OCI-LY3 (cell line): ENCODE measurements around the gene MYO16.

Experiments
- H2AFZ ChIP-seq: fragments of 200-600, 300-600 bp; shearing (Covaris generic); 2 replicates; pipeline ENCODE4 v1.6.0; 2014; ENCODE audit warnings: antibody characterized with exemption, low read depth, low read length
- H3K27ac ChIP-seq: fragments of 200-600, 300-600 bp; sonication (generic); 2 replicates; pipeline ENCODE4 v1.5.1; 2014; ENCODE audit warnings: mild to moderate bottlenecking, low read length, moderate library complexity, mixed read lengths
- H3K27me3 ChIP-seq: fragments of 200-600, 300-600 bp; sonication (generic); 2 replicates; pipeline ENCODE4 v1.6.1; 2014; ENCODE audit warnings: low read depth, low read length, mixed read lengths
- H3K36me3 ChIP-seq: fragments of 200-600, 300-600 bp; sonication (generic); replicated peaks from 2 replicates; pipeline ENCODE3; 2014; ENCODE audit warnings: low read depth, low read length, mixed read lengths
- H3K4me1 ChIP-seq: fragments of 300-600, 200-600 bp; sonication (generic); 2 replicates; pipeline ENCODE4 v1.6.1; 2014; ENCODE audit warnings: low read length, mixed read lengths
- H3K4me2 ChIP-seq: fragments of 200-600, 300-600 bp; sonication (generic); 2 replicates; pipeline ENCODE4 v1.6.1; 2014; ENCODE audit warnings: low read length, mixed read lengths
- H3K4me3 ChIP-seq: fragments of 300-600, 200-600 bp; sonication (generic); 2 replicates; pipeline ENCODE4 v1.5.1; 2014; ENCODE audit warnings: antibody characterized with exemption, mild to moderate bottlenecking, low read length, moderate library complexity
- H3K79me2 ChIP-seq: fragments of 300-600, 200-600 bp; shearing (Covaris generic); 2 replicates; pipeline ENCODE4 v1.6.1; 2014; ENCODE audit warnings: mild to moderate bottlenecking, low read length, mixed read lengths
- H3K9ac ChIP-seq: fragments of 300-600, 200-600 bp; shearing (Covaris generic); 2 replicates; pipeline ENCODE4 v1.6.0; 2014; ENCODE audit warnings: mild to moderate bottlenecking, low read length, moderate library complexity
- H3K9me3 ChIP-seq: fragments of 200-600, 300-600 bp; shearing (Covaris generic); 2 replicates; pipeline ENCODE4 v1.6.1; 2014; ENCODE audit warnings: low read length, mixed read lengths; ENCODE audit not compliant: insufficient read depth
- H4K20me1 ChIP-seq: fragments of 200-600, 300-600 bp; sonication (generic); 2 replicates; pipeline ENCODE4 v1.6.1; 2016; ENCODE audit warnings: low read length, mixed read lengths; ENCODE audit not compliant: insufficient read depth
- EZH2phosphoT487 ChIP-seq: fragments of 200-600 bp; shearing (Covaris generic); IDR thresholded peaks from 2 replicates; pipeline ENCODE4 v1.6.1; 2018; ENCODE audit warnings: antibody characterized with exemption, mixed run types, low read depth
- TF ChIP-seq, protein P1 (sequence below): fragments of 200-600, 300-600 bp; sonication (generic); IDR thresholded peaks from 2 replicates; pipeline ENCODE4 v1.5.1; 2014; ENCODE audit warnings: antibody characterized with exemption, low read length, low read depth

Gene MYO16

DNA sequence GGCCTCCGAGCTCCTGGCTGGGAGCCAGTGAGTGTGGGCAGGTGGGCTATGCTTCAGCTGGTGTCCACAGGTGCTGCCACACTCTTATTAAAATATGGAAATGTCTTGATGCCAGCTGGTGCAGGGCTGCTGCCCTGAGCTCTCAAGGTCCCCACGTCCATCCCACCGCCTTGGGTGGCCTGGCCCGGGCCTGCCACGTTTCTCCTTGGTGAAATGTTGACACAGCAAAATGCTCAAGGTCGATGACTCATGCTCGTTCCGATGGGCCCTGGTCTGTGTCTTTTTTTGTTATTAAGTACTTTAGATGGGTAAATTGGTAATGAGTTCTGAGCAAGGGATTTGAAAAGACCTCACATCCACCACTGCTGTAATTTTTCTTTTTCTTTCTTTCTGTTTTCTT lies 524.7 kb downstream of the MYO16 start:
- Histone ChIP-seq H3K4me3 (no peak overlapping the region), H3K79me2 (no peaks in the 10 kb centered on the region), H3K4me1 (peaks cover 18% of the 10 kb centered on the region), H4K20me1 (no peaks in the 10 kb centered on the region), H3K27ac (no peak overlapping the region), H3K9me3 (no peaks in the 10 kb centered on the region), H3K9ac (no peak overlapping the region), H3K36me3 (no peaks in the 10 kb centered on the region), H3K4me2 (no peak overlapping the region), H3K27me3 (peaks cover 55% of the 10 kb centered on the region), H2AFZ (no peak overlapping the region)
- TF ChIP-seq, protein P1, sequence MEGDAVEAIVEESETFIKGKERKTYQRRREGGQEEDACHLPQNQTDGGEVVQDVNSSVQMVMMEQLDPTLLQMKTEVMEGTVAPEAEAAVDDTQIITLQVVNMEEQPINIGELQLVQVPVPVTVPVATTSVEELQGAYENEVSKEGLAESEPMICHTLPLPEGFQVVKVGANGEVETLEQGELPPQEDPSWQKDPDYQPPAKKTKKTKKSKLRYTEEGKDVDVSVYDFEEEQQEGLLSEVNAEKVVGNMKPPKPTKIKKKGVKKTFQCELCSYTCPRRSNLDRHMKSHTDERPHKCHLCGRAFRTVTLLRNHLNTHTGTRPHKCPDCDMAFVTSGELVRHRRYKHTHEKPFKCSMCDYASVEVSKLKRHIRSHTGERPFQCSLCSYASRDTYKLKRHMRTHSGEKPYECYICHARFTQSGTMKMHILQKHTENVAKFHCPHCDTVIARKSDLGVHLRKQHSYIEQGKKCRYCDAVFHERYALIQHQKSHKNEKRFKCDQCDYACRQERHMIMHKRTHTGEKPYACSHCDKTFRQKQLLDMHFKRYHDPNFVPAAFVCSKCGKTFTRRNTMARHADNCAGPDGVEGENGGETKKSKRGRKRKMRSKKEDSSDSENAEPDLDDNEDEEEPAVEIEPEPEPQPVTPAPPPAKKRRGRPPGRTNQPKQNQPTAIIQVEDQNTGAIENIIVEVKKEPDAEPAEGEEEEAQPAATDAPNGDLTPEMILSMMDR, result no peak
- no peak for TF ChIP-seq EZH2phosphoT487

DNA sequence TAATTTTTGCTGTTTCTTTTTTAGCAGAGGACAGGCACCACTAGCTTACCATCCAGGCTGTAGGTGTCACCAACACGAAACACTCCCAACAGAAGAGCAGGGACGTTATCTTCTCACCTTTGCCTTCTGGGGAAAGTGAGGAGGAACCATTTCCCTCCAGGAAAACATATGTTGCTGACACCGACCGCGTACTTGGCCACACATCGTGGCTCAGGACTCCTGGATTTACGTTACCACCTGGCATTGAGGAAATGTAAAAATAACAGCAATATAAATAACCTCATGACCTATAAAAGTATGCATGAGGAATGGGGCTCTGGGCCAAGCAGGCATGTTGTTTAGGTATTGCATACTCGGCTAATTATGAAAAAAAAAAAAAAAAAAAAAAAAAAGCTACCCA lies 525.1 kb downstream of the MYO16 start:
- Histone ChIP-seq H3K27ac (no peak overlapping the region), H3K9ac (no peak overlapping the region), H3K27me3 (peaks cover 55% of the 10 kb centered on the region), H4K20me1 (no peaks in the 10 kb centered on the region), H3K36me3 (no peaks in the 10 kb centered on the region), H3K79me2 (no peaks in the 10 kb centered on the region), H3K4me3 (no peak overlapping the region), H3K4me2 (no peak overlapping the region), H3K4me1 (peaks cover 21% of the 10 kb centered on the region), H2AFZ (no peak overlapping the region), H3K9me3 (no peaks in the 10 kb centered on the region)
- no peak for TF ChIP-seq EZH2phosphoT487
- TF ChIP-seq, protein P1, result no peak

DNA sequence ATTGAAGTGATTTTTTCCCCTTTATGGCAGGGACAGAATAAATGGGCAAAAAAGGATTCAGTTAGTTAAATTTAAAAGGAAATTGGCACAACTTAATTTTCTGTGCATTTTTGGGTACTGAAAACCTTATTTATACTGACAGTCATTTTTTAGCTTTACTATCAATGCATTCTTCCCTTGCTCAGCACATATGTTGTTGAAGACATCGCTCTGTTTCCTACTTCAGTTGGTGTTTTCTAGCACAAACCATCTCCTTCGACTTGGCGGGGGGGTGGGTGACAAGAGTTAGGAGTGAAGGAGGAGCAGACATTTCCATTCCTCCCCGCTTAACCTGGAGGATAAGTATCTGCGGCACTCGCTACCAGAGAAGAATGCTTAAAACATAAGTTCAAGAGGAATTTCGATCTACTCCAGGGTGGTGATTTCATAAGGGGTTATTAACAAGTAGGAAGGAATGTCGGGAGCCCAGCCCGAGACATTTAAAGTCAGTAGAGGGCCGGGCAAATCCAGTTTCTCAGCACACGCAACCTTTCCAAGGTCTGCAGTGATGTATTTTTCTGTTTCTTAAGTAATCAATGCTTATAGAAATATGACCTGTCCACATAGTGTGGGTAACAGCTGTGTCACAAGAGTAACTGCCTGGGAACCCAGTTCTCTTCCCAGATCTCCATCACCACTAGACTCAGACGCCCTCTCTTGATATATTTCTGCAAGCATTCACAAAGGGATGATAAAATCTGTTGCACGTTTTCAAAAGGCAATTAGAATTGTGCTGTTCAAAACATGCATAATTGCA lies 525.8 kb downstream of the MYO16 start:
- no peak for TF ChIP-seq EZH2phosphoT487
- TF ChIP-seq, protein P1, result no peak
- Histone ChIP-seq H3K27ac (no peak overlapping the region), H3K36me3 (no peaks in the 10 kb centered on the region), H3K27me3 (peaks cover 51% of the 10 kb centered on the region), H3K4me2 (no peak overlapping the region), H3K9ac (no peak overlapping the region), H2AFZ (no peak overlapping the region), H4K20me1 (no peaks in the 10 kb centered on the region), H3K79me2 (no peaks in the 10 kb centered on the region), H3K4me3 (no peak overlapping the region), H3K9me3 (no peaks in the 10 kb centered on the region), H3K4me1 (peaks cover 27% of the 10 kb centered on the region)

DNA sequence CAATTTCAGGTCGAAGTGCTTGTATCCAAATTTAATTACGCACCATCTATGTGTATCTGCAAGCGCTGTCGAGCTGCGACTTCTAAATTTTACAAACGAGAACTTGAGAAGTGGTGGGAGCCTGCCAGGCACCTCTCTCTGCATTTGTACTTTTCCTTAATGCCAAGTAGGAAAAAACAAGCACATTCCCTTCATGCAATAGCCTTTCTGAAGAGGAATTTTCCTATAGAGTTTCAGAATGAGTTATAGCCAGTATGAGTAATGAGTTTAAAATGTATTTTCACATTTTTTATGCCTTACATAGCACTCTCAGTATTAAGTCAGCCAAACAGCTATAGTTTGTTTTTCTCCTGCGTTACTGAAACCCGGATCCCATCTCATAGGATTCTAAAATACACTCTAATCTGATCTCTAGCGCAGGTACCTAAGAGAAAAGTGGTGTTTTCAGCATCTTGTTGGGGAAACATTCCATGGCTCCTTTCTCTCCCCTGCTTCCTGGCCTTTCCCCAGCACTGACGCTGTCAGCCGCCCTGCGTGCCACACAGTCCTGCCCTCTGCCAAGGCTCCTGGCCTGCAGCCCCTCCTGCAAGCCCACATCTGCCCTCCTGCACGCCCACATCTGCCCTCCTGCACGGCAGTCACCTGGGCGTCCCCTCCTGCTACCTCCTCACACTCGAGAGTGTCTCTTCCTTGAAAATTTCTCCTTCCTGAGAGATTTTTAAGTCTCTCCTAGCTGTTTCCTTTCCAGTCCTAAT lies 526.9 kb downstream of the MYO16 start:
- TF ChIP-seq, protein P1, result no peak
- Histone ChIP-seq H3K79me2 (no peaks in the 10 kb centered on the region), H3K27me3 (peaks cover 50% of the 10 kb centered on the region), H3K9me3 (no peaks in the 10 kb centered on the region), H3K36me3 (no peaks in the 10 kb centered on the region), H3K4me3 (peak overlapping the region; percentile 39), H3K27ac (no peak overlapping the region), H2AFZ (no peak overlapping the region), H3K4me1 (peaks cover 39% of the 10 kb centered on the region), H3K4me2 (peak overlapping the region; percentile 67), H4K20me1 (no peaks in the 10 kb centered on the region), H3K9ac (no peak overlapping the region)
